GM12801 (cell line): ENCODE results near the gene SH3TC1.

Source experiments
- CTCF ChIP-seq: IDR thresholded peaks from one replicate; pipeline ENCODE4 v1.5.1; 2011; ENCODE audit warnings: control low read depth; ENCODE audit not compliant: insufficient read length; ENCODE audit errors: extremely low read depth

SH3TC1 gene

DNA sequence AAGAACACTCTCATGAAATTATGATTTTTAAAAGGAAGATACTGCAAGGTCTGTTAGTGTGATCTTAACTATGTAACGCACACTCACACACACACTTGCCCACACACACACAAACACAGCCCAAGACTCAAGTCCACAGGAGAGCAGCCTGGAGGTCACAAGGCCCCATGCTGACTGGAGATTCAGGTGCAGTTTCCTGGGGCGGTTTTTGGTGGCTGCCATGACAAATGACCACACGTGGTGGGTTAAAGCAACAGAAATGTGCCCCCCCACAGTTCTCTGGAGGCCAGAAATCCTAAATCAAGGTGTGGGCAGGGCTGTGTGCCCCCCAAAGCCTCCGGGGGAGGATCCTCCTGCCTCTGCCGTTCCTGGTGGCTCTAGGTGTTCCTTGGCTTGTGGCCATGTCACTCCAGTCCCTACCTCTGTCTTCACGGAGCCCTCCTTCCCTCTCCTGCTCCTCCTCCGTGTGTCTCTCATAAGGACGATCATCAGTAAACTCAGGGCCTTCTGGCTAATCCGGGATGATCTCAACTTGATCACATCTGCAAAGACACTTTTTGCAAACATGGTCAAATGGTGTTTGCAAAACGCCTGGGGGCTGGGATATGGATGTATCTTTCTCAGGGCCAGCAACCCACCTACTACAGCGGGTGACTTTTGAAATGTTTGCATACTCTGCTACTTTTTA, 60.8 kb downstream of the SH3TC1 start:
- TF ChIP-seq CTCF: no peak

GRCh38 chr4:8260656-8261111, 61.6 kb downstream of the SH3TC1 start:
- no peak for TF ChIP-seq CTCF

DNA sequence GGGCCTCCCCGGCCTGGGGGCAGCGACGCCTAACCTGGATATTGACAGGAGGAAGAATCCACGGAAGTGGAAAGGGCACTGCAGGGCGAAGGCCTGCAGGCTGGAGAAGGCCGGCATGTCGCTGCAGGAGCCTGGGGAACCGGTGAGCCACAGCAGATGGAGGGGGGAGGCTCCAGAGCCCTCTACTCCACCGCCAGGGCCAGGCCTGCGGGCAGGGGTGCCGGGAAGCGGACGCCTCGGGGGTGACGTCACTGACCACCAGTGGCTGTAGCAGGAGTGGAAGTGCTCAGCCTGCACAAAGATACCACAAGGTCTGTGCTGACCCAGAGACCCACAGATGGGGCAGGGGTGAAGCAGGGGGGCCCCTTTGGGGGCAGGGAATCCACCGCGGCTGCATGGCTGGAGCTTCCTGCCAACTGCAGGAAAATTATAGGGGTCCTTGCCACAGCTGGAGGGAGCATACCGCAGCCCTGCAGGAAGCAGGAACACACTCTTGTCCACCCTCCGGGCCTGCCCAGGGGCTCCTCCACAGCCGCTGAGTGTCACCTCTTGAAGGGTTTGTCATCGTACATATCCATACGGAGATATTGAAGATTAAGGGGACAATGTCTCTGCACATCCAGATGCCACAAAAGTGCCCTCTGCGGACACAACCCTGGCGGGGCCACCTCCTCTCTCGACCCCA, 62.9 kb downstream of the SH3TC1 start:
- TF ChIP-seq CTCF: no peak

DNA sequence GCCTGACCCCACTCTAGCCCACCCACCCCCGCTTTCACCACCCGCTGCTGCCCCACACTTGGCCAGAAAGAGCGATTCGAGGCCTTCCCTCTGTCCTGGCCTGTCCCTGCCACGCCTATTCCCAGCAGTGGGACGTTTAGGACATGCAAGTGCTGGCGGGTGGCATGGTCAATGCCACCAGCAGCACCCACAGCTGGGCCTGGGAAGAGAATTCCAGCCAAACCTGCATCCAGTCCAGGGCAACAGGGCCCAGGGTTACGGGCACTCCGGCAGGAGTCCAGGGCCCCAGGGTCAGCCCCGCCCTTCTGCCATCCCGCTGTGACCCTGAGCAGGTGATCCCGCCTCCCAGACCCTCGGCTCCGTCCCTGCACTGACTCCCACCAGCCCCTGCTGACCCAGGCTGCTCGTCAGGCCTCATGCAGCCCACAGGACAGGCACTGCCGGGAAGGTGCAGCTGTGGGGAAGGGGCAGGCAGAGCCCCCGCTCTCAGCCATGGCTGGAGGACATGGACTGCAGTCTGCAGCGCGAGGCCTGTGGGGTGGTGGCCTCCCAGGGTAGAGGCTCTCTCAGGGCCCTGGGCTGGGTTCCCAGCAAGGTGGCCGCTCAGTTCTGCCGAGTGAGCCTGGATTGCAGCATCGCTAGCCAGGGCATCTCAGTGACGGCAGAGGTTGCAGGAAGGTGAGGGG, 63.7 kb downstream of the SH3TC1 start:
- TF ChIP-seq CTCF: no peak

- TF ChIP-seq CTCF: no peak
These were observed 64.3 kb downstream of the SH3TC1 start for GRCh38 chr4:8263397-8263796.

GRCh38 chr4:8264106-8264505, 65.0 kb downstream of the SH3TC1 start:
- no peak for TF ChIP-seq CTCF

DNA sequence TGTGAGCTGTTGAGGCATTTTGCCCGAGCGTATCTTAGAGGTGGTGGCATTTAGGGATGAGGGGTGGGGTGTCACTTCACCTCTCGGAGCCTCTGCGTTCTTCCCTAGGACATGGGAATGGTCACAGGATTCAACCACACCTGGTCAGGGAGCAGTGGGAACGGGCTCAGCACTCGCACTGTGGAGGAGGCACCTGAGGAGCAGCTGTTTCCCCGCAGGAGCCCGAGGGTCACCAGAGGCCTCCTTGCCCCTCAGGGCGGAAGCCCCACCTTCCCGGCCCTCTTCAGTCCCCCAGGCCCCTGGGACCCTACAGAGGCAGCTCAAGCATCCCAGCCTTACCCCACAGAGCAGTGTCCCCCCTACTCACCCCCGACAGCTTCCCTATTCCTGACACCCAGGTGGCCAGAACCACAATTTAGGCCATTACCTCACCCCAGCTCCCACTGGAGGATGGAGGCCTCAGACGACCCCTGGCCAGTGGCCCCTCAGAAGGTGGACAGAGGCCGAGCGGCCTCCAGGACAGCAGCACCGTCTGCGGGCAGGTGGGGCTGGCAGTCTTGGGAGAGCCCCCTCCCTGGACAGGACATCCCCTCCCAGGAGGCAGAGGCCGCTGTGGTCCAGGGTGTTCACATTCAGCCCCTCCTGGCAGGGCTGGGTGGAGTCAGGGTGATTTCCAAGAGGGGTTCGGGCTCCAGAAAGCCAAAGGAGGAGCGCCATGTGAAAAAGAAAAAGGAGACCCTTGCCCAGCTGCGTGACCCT, 66.3 kb downstream of the SH3TC1 start:
- TF ChIP-seq CTCF: no peak
